Measurements from ENCODE around the gene FAT1. TPM values are rescaled to one million over a fixed set of nuclear protein-coding genes. Genes with fewer than 3 reads are reported as not detected.

Gene FAT1
- total and polyA plus RNA-seq, 7 donors: 12.6 to 146 (median 93.1) TPM

- intact Hi-C loops (cut with DNase I): loop anchor here (10.0 kb wide), 1 partner anchor 529 kb away; the partner anchor contains the start of gene CYP4V2
- H3K27me3 ChIP-seq: no peaks in the 10 kb centered on the region
These were observed 605 bp upstream of the FAT1 start for GRCh38 chr4:186724058-186724863.

GRCh38 chr4:186722796-186723291 is 812 bp downstream of the FAT1 start:
- Histone ChIP-seq H3K36me3 (no peaks in the 10 kb centered on the region), H3K27ac (peak overlapping the region; percentile 87 to 97 (median 92)), H3K4me1 (peaks cover 0 to 41% (median 19%) of the 10 kb centered on the region in 4 donors), H3K9me3 (peaks cover 0 to 6% (median 0%) of the 10 kb centered on the region in 4 donors), H3K27me3 (no peaks in the 10 kb centered on the region), H3K4me3 (peak overlapping the region; percentile 73 to 91 (median 88))
- 2% methylated on average over 16 of the region's 16 CpGs for WGBS, 2 donors
- peak; percentile 76 for DNase-seq
- intact Hi-C loops (cut with DNase I): loop anchor here (2.0 to 10.0 kb wide), 2 partner anchors 52 to 528 kb away; partner anchors contain the start of gene CYP4V2
- no peak for TF ChIP-seq EP300 (IDR thresholded peaks at IDR 0.05)

More at GRCh38 chr4:186724058-186724863, 605 bp upstream of the FAT1 start:
- TF ChIP-seq CTCF (IDR thresholded peaks at IDR 0.05) (no peak), POLR2AphosphoS5 (IDR thresholded peaks at IDR 0.05) (no peak), EP300 (IDR thresholded peaks at IDR 0.05) (no peak), POLR2A (IDR thresholded peaks at IDR 0.05) (no peak)
- Histone ChIP-seq H3K9me3 (no peaks in the 10 kb centered on the region), H3K4me1 (peaks cover 0 to 43% (median 16%) of the 10 kb centered on the region in 4 donors), H3K27ac (peak overlapping the region; percentile 87 to 97 (median 92)), H3K36me3 (no peaks in the 10 kb centered on the region), H3K4me3 (peak overlapping the region; percentile 73 to 91 (median 88))
- WGBS, 2 donors: 1 to 2% methylated on average over 62 of the region's 62 CpGs
- DNase-seq: peak; percentile 80

- Histone ChIP-seq H3K9me3 (peaks cover 0 to 6% (median 0%) of the 10 kb centered on the region in 4 donors), H3K4me3 (no peak overlapping the region), H3K27ac (no peak overlapping the region), H3K36me3 (no peaks in the 10 kb centered on the region), H3K4me1 (peaks cover 0 to 46% (median 35%) of the 10 kb centered on the region in 4 donors), H3K27me3 (no peaks in the 10 kb centered on the region)
- intact Hi-C loops (cut with DNase I): loop anchor here (10.0 kb wide), 1 partner anchor 525 kb away; the partner anchor contains the start of gene CYP4V2
- no peak for DNase-seq
- 82 to 90% methylated on average over 4 of the region's 4 CpGs for WGBS, 2 donors
- no peak for TF ChIP-seq POLR2A (IDR thresholded peaks at IDR 0.05)
- peak in 2 of 4 experiments; percentile 27 to 37 for TF ChIP-seq CTCF (IDR thresholded peaks at IDR 0.05)
- no peak for TF ChIP-seq POLR2AphosphoS5 (IDR thresholded peaks at IDR 0.05)
These were observed 3.5 kb downstream of the FAT1 start for GRCh38 chr4:186719925-186720694.

GRCh38 chr4:186717556-186717955 is 6.1 kb downstream of the FAT1 start:
- TF ChIP-seq POLR2A (IDR thresholded peaks at IDR 0.05): no peak
- no peak for TF ChIP-seq POLR2AphosphoS5 (IDR thresholded peaks at IDR 0.05)
- no peak for TF ChIP-seq EP300 (IDR thresholded peaks at IDR 0.05)
- no peak for TF ChIP-seq CTCF (IDR thresholded peaks at IDR 0.05)
- 72 to 92% methylated on average over 4 of the region's 4 CpGs for WGBS, 2 donors
- no peak for DNase-seq
- no peaks in the 10 kb centered on the region for H3K36me3 ChIP-seq
- no peak overlapping the region for H3K4me3 ChIP-seq
- peaks cover 0 to 6% (median 0%) of the 10 kb centered on the region in 4 donors for H3K9me3 ChIP-seq
- no peaks in the 10 kb centered on the region for H3K27me3 ChIP-seq
- H3K27ac ChIP-seq: peak overlapping the region in 1 of 4 donors; percentile 16
- intact Hi-C loops (cut with DNase I): no loop called here
- H3K4me1 ChIP-seq: peaks cover 0 to 45% (median 41%) of the 10 kb centered on the region in 4 donors

Data from sigmoid colon (tissue), 7 donors.